ENCODE measurements around the gene G6PC3.
"Not testable (repeated sequence)": the region's sequence is repeated elsewhere in the genome, so short reads cannot be mapped to it uniquely, and the experiment has no call there.

G6PC3 gene

DNA sequence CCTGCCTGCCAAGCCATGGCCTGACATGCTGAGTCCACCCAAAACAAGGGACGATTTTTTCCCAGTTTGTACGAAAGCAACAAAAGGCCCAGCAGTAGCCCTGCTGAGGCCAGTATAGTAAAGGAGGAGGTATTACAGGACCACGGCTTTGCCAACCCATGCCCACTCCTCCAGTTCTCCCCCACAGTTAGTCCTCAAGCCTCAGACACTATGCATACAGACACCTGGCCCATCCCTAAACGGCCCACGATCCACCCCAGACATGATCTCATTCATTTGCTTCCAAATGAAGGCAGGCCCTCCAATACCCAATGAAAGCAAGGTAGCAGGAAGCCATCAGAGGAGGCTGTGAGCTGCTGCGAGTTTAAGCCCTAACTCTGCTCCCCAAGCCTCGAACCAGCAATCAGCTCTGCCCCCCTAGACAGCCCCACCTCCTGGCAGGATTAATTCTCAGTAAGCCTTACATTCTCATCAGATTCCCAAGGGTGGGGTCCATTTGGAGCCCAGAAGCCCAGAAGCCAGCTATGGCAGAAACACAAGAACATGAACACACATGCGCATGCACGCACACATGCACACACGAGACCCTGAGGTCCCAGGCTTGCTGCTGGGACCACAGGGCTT, 48.0 kb downstream of the G6PC3 start:
- peak overlapping the region; percentile 68 for H3K27ac Mint-ChIP-seq
- no peak for DNase-seq (ENCODE audit: low spot score in 2 of 2)
- H3K4me3 Mint-ChIP-seq: no peak overlapping the region
- H3K4me1 Mint-ChIP-seq: peaks cover 70% of the 10 kb centered on the region
- H3K9me3 Mint-ChIP-seq: no peaks in the 10 kb centered on the region
- no peak for ATAC-seq
- H3K36me3 Mint-ChIP-seq: peaks cover 21% of the 10 kb centered on the region

DNA sequence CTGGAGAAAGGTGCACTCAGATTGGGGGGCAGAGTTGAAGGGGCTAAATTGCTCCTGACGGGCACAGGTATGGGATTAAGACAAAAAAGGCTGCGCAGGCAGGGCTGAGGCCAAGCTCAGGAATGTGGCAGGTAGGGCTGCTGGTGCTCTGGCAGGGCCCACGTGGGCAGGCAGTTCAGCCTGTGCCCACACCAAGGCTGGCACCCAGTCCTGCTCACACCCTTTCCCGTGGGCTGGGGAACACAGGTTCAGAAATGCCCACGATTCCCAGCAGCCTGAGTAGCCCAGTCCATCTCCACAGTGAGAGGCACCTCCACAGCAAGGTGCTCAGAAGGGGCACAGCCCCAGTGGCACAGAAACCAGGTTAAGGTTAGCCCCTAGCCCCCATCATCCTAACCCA, 48.5 kb downstream of the G6PC3 start:
- H3K27ac Mint-ChIP-seq: peak overlapping the region; percentile 68
- peaks cover 23% of the 10 kb centered on the region for H3K36me3 Mint-ChIP-seq
- no peak for ATAC-seq
- no peaks in the 10 kb centered on the region for H3K9me3 Mint-ChIP-seq
- DNase-seq (ENCODE audit: low spot score in 2 of 2): no peak
- H3K4me3 Mint-ChIP-seq: no peak overlapping the region
- peaks cover 70% of the 10 kb centered on the region for H3K4me1 Mint-ChIP-seq

DNA sequence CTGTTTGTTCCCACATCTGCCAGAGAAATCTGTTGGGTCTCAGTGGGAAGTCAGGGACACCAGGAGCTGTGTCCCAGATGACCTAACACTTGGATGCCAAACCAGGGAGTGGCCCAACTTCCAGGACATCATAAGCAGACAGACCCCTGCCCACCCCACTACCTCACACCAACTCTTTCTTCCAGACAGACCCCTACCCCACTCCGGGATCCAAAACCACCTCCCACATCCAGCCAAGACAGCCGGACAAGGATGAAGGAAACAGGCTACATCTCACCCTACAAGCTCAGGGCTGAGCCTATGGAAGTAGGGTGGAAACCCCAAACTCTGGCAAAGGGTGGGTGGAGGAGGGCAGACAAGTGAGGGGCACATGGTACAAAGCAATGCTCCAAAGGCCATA, 49.3 kb downstream of the G6PC3 start:
- no peak for ATAC-seq
- Mint-ChIP-seq H3K4me1 (peaks cover 71% of the 10 kb centered on the region), H3K27ac (peak overlapping the region; percentile 68), H3K9me3 (no peaks in the 10 kb centered on the region), H3K36me3 (peaks cover 23% of the 10 kb centered on the region), H3K4me3 (no peak overlapping the region)
- DNase-seq (ENCODE audit: low spot score in 2 of 2): no peak

DNA sequence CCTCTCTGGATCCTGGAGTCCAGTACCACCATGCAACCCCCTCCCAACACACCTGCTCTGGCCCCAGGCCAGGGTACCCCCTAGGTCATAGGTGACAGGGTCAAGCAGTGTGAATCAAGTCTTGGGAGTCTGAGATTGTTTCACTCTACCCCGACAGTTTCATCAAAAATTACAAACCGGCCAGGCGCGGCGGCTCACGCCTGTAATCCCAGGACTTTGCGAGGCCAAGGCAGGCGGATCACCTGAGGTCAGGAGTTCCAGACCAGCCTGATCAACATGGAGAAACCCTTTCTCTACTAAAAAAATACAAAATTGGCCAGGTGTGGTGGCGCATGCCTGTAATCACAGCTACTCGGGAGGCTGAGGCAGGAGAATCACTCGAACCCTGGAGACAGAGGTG, 49.7 kb downstream of the G6PC3 start:
- H3K27ac Mint-ChIP-seq: peak overlapping the region; percentile 68
- H3K9me3 Mint-ChIP-seq; DNase-seq (ENCODE audit: low spot score in 2 of 2); ATAC-seq; H3K4me3 Mint-ChIP-seq: not testable (repeated sequence)
- peaks cover 67% of the 10 kb centered on the region for H3K4me1 Mint-ChIP-seq
- peaks cover 20% of the 10 kb centered on the region for H3K36me3 Mint-ChIP-seq

DNA sequence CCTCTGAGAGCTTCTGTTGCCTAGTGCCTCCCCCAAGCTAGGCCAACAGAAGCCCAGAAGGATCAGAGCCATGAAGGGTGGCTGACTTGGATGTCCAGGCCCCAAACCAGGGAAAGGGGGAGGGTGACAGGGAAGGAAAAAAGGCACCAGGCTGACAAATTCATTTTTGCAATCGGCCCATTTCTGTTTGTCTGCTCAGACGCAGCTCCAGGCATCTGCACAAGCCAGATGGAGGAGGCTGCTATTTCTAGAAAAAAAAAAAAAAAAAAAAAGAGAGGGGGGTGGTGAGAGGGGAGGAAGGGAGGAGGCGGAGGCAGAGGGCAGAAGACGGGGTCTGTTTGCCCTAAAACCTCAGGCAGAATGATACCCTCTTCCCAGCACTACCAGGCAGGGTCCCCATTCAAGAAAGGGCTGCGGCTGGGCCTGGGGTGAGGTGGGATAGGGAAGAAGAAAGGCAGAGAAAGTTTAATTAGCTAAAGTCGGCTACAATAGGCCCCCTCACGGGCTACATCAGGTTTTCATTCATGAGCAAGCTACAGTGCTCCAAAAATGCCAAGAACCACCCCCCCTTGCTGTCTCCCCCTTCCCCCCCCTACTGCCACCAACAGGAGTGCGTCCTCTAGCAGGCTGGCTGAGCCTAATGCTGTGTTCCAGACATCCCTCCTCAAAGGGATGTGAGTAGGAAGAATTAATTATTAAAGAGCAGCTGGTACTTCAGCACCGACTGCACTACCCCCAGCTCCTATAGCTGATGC, 50.5 kb downstream of the G6PC3 start:
- Mint-ChIP-seq H3K4me3 (peak overlapping the region; percentile 90), H3K27ac (no peak overlapping the region), H3K36me3 (peaks cover 17% of the 10 kb centered on the region), H3K4me1 (peaks cover 59% of the 10 kb centered on the region), H3K9me3 (no peaks in the 10 kb centered on the region)
- no peak for ATAC-seq
- no peak for DNase-seq (ENCODE audit: low spot score in 2 of 2)

DNA sequence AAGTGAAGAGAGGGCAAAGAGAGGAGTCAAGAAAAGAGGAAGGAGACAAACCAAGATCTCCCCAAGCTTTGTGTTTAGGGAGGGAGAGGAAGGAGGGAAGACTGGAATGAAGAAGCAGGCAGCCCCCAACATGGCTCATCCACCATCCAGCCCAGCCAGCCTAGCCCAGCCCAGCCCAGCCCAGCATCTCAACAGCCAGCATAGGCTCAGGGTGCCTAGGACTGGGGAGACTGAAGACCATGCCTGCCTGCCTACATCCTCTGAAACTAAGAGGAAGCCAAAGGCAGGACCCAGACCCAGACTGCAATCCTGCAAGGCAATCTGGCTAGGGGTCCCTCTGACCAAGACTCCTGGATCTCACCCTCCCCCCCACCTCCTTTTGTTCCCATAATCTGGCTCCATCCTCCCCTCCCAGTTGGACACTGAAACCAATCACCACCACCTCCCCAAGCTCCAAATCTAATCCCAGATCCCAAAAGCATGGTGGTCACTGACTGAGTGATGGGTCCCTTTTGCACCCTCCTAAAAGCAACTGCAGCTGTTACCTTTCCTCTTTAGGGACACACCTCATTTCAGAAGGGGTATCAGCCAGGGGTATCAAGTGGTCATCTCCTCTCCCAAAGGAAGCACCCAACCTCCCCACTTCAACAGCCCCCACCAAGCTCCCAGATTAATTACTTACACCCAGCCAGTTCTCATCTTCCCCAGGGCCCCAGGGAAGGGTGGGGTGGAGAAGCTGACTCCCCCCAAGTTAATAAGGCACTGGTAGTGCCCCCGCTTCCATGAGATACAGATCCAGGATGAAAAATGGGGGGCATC, 51.7 kb downstream of the G6PC3 start:
- Mint-ChIP-seq H3K36me3 (peaks cover 17% of the 10 kb centered on the region), H3K27ac (peak overlapping the region; percentile 96), H3K4me1 (peaks cover 48% of the 10 kb centered on the region), H3K9me3 (no peaks in the 10 kb centered on the region), H3K4me3 (peak overlapping the region; percentile 90)
- ATAC-seq (no peak), DNase-seq (ENCODE audit: low spot score in 2 of 2) (no peak)

DNA sequence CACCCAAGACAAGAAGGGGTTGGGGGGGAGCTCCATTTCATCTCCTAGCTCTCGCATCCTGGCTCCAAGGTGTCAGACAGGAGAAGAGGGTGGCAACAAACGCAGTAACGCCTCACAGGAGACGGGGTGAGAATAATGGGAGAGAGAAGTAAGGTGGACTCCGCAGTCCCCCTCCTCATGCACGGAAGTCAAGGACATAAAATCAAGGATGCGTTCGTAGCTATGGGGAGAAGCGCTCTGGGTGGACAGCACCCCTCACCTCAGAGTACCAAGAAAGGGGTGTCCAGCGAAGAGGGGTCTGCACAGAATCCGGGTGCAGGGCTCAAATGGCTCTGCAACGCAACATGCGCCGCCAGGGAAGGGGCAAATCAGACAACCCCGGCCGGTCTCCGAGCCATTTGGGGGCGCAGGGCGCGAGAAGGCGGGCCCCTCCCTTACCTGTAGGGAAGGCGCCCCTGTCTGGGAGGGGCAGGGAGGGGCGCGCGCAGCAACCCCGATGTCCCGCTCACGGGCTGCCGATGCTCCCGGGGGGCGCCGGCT, 52.4 kb downstream of the G6PC3 start:
- Mint-ChIP-seq H3K27ac (peak overlapping the region; percentile 96), H3K36me3 (peaks cover 17% of the 10 kb centered on the region), H3K4me1 (peaks cover 47% of the 10 kb centered on the region), H3K4me3 (peak overlapping the region; percentile 90), H3K9me3 (no peaks in the 10 kb centered on the region)
- ATAC-seq (peak; percentile 14), DNase-seq (ENCODE audit: low spot score in 2 of 2) (no peak)

DNA sequence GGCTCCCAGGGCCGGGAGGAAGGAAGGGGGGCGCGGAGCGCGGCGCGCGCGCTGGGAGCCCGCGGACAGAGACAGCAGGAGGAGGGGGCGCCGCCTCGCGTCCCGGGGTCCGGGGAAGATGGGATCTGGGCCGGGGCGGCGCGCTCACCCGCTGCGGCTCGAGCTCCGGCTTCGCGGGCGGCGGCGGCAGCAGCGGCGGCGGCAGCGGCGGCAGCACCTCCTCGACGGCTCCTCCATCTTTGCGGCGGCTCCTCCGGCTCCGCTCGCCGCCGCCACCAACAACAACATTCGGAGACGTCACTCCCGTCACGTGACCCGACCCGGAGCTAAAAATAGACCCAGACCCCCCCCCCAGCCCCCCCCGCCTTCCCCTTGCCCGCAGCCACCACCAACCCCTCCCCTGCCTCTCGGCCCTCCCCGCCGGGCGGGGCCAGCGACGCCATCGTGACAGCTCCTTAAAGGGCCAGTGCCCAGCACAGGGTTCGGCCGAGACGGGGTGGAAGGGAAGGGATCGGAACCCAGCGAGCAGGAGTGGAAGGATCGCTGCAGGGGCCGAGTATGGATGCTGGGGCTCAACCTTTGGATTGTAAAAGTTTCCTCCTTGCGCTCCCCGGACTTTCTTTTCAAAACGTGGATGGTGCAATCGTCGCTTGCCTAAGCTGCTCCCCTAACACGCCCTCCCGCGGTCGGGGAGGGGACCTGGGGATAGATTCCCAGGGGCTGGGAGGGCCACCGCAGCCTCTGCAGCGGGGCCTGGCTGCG, 53.0 kb downstream of the G6PC3 start, which contains the start of gene HDAC5:
TSS of gene HDAC5 (minus strand) at position 286 of the 762 bp plus-strand sequence. CDS start 6,126 bp downstream, outside the sequence.
- peaks cover 41% of the 10 kb centered on the region for H3K4me1 Mint-ChIP-seq

DNA sequence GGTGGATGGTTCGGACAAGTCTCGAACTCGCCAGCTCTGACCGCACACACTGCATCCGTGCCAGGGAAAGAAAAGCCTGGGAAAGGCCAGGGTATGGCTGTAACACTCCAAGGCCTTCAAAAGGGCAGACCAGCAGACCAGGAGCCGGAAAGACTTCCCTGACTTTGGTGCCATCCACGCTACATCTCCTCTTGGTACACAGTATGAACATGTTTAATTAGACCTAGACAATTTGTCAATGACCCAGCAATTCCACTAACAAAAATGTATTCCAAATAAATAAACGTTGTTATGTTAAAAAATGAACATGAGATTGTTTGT, 53.5 kb downstream of the G6PC3 start:
- no peak for DNase-seq (ENCODE audit: low spot score in 2 of 2)
- peaks cover 17% of the 10 kb centered on the region for H3K36me3 Mint-ChIP-seq
- H3K4me1 Mint-ChIP-seq: peaks cover 35% of the 10 kb centered on the region
- no peaks in the 10 kb centered on the region for H3K9me3 Mint-ChIP-seq
- peak overlapping the region; percentile 96 for H3K27ac Mint-ChIP-seq
- H3K4me3 Mint-ChIP-seq: peak overlapping the region; percentile 90
- no peak for ATAC-seq

More for the DNA sequence above, 53.0 kb downstream of the G6PC3 start, which contains the start of gene HDAC5:
- Mint-ChIP-seq H3K36me3 (peaks cover 17% of the 10 kb centered on the region), H3K4me3 (peak within 1 kb of the TSS; percentile 90), H3K9me3 (no peaks in the 10 kb centered on the region), H3K27ac (peak within 1 kb of the TSS; percentile 96)
- peak; percentile 96 for ATAC-seq
- peak; percentile 86 to 98 for DNase-seq (ENCODE audit: low spot score in 2 of 2)

Measured in stimulated activated effector memory CD8-positive, alpha-beta T cell treated with anti-CD3 and anti-CD28 coated beads, Interleukin-12 subunit alpha, Interleukin-12 subunit beta, amount 100 ng/mL, for 72 hours (primary cell).